Nephron (organoid): Measurements from ENCODE around the gene MTX2.

ENCODE experiments used
- H3K27ac Mint-ChIP-seq, 3 experiments: 2 replicates each; pipeline ENCODE4 v1.8.0; 2020; ENCODE audit warnings: mixed read lengths in 3 of 3, mild to moderate bottlenecking in 2 of 3, moderate library complexity in 1 of 3
- H3K27me3 Mint-ChIP-seq: 2 replicates; pipeline ENCODE4 v1.8.0; 2021; ENCODE audit warnings: low read depth, mild to moderate bottlenecking, moderate library complexity, mixed read lengths
- H3K36me3 Mint-ChIP-seq: 2 replicates; pipeline ENCODE4 v1.8.0; 2020; ENCODE audit warnings: low read depth, mixed read lengths
- H3K4me1 Mint-ChIP-seq: 2 replicates; pipeline ENCODE4 v1.8.0; 2020; ENCODE audit warnings: mixed read lengths
- H3K4me3 Mint-ChIP-seq, 3 experiments: 2 replicates each; pipeline ENCODE4 v1.8.0; 2020; ENCODE audit warnings: mild to moderate bottlenecking in 3 of 3, mixed read lengths in 3 of 3, moderate library complexity in 2 of 3
- H3K9me3 Mint-ChIP-seq: 2 replicates; pipeline ENCODE4 v1.8.0; 2020; ENCODE audit warnings: mixed read lengths
- CTCF ChIP-seq, 3 experiments: fragments of 200-600 bp; sonication (generic); IDR thresholded peaks; one replicate each; pipeline ENCODE4 v1.5.0; 2021; ENCODE audit warnings: antibody characterized with exemption in 3 of 3; ENCODE audit not compliant: unreplicated experiment in 3 of 3

Gene MTX2

GRCh38 chr2:176269319-176270099, at the start of gene MTX2:
TSS of gene MTX2 (plus strand) at chr2:176269442. CDS start at chr2:176269630, 188 bp downstream.
- H3K9me3 Mint-ChIP-seq = no peaks in the 10 kb centered on the region
- H3K36me3 Mint-ChIP-seq = no peaks in the 10 kb centered on the region
- H3K27me3 Mint-ChIP-seq = peaks cover 4% of the 10 kb centered on the region
- TF ChIP-seq CTCF (IDR thresholded peaks at IDR 0.05; ENCODE audit: unreplicated experiment in 3 of 3) = peak in 1 of 3 experiments; percentile 14
- peak within 1 kb of the TSS; percentile 97 to 98 (median 98) for H3K4me3 Mint-ChIP-seq
- peak within 1 kb of the TSS; percentile 88 to 98 (median 97) for H3K27ac Mint-ChIP-seq
- peaks cover 23% of the 10 kb centered on the region for H3K4me1 Mint-ChIP-seq

GRCh38 chr2:176227874-176228273, 41.4 kb upstream of the MTX2 start:
- Mint-ChIP-seq H3K4me3 (no peak overlapping the region), H3K27me3 (peaks cover 12% of the 10 kb centered on the region), H3K27ac (no peak overlapping the region), H3K36me3 (no peaks in the 10 kb centered on the region), H3K4me1 (no peaks in the 10 kb centered on the region), H3K9me3 (peaks cover under 1% of the 10 kb centered on the region)
- TF ChIP-seq CTCF (IDR thresholded peaks at IDR 0.05; ENCODE audit: unreplicated experiment in 3 of 3) = no peak

GRCh38 chr2:176234156-176234555, 35.1 kb upstream of the MTX2 start:
- H3K36me3 Mint-ChIP-seq = no peaks in the 10 kb centered on the region
- H3K27me3 Mint-ChIP-seq = peaks cover 6% of the 10 kb centered on the region
- TF ChIP-seq CTCF (IDR thresholded peaks at IDR 0.05; ENCODE audit: unreplicated experiment in 3 of 3) = no peak
- no peak overlapping the region for H3K4me3 Mint-ChIP-seq
- no peaks in the 10 kb centered on the region for H3K9me3 Mint-ChIP-seq
- H3K4me1 Mint-ChIP-seq = peaks cover 12% of the 10 kb centered on the region
- peak overlapping the region; percentile 24 to 55 (median 46) for H3K27ac Mint-ChIP-seq

- Mint-ChIP-seq H3K27me3 (no peaks in the 10 kb centered on the region), H3K36me3 (no peaks in the 10 kb centered on the region), H3K4me3 (no peak overlapping the region), H3K4me1 (peaks cover 19% of the 10 kb centered on the region), H3K9me3 (no peaks in the 10 kb centered on the region), H3K27ac (peak overlapping the region in 2 of 3 experiments; percentile 48 to 55)
- TF ChIP-seq CTCF (IDR thresholded peaks at IDR 0.05; ENCODE audit: unreplicated experiment in 3 of 3) = no peak
These were observed 34.3 kb upstream of the MTX2 start for GRCh38 chr2:176234940-176235339.

- Mint-ChIP-seq H3K27ac (no peak overlapping the region), H3K4me1 (peaks cover 26% of the 10 kb centered on the region), H3K9me3 (no peaks in the 10 kb centered on the region), H3K4me3 (no peak overlapping the region), H3K36me3 (no peaks in the 10 kb centered on the region), H3K27me3 (no peaks in the 10 kb centered on the region)
- TF ChIP-seq CTCF (IDR thresholded peaks at IDR 0.05; ENCODE audit: unreplicated experiment in 3 of 3) = no peak
These were observed 31.8 kb upstream of the MTX2 start for GRCh38 chr2:176237456-176237855.

- Mint-ChIP-seq H3K4me1 (peaks cover 22% of the 10 kb centered on the region), H3K36me3 (no peaks in the 10 kb centered on the region), H3K4me3 (no peak overlapping the region), H3K27ac (no peak overlapping the region), H3K9me3 (no peaks in the 10 kb centered on the region), H3K27me3 (no peaks in the 10 kb centered on the region)
- no peak for TF ChIP-seq CTCF (IDR thresholded peaks at IDR 0.05; ENCODE audit: unreplicated experiment in 3 of 3)
These were observed 30.2 kb upstream of the MTX2 start for GRCh38 chr2:176239031-176239430.
